Renal cortical epithelial cell (primary cell): ENCODE measurements around the gene STX4. TPM values are rescaled to one million over a fixed set of nuclear protein-coding genes. Genes with fewer than 3 reads are reported as not detected.
"Not testable (repeated sequence)": the region's sequence is repeated elsewhere in the genome, so short reads cannot be mapped to it uniquely, and the experiment has no call there.

Experiments used
- DNase-seq: peaks from one replicate; pipeline ENCODE4 v3.0.0-alpha.2; 2011; ENCODE audit warnings: low read depth
- total RNA-seq: library from RNA; depleted of rRNA; stranded (reverse); fragments of >200 nt; gene quantifications from 2 replicates; pipeline ENCODE4 v1.2.3, GENCODE V29; 2014

STX4 gene
- total RNA-seq, 1 donor from 2014 or later, result 35.0 TPM

DNA sequence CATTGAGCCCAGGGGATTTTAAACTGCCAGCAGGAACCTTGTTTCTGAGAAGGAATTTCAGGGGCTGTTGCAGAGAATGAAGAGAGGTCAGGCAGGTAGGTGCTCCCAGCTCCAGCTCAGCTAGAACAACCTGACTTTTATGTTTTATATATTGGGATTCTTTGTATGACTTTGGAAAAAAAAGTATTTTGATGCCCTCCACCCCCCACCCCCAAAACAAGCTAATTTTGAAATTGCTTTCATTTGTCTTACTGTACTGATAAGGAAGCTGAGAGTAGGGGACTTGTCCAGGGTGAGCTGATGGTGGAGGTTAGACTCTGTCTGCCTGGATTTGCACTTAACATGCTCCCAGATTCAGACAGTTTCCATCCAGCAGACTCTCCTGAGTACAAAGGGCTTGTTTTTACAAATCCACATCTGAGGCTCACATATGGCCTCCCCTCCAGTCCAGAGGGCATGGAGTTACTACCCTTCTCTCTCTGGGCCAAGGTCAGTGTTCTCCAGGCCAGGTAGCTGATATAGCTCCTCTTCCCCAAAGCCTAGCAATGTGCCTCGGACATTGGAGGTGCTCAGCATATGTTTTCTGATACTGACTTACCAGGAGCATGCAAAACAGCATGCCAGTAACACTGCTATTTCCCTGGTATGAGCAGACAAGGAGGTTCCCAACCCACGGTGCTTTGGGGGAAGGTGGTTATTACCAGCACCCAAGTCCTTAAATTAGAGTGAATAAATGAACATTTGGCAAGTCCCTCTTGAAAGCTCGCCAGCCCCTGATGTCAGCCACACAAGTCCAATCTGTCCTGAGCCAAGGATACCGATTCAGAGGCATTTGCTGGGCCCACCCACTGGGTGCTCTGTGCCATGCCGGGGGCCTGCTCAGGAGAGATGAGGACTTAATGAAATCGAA, 34.3 kb upstream of the STX4 start:
- no peak for DNase-seq

DNA sequence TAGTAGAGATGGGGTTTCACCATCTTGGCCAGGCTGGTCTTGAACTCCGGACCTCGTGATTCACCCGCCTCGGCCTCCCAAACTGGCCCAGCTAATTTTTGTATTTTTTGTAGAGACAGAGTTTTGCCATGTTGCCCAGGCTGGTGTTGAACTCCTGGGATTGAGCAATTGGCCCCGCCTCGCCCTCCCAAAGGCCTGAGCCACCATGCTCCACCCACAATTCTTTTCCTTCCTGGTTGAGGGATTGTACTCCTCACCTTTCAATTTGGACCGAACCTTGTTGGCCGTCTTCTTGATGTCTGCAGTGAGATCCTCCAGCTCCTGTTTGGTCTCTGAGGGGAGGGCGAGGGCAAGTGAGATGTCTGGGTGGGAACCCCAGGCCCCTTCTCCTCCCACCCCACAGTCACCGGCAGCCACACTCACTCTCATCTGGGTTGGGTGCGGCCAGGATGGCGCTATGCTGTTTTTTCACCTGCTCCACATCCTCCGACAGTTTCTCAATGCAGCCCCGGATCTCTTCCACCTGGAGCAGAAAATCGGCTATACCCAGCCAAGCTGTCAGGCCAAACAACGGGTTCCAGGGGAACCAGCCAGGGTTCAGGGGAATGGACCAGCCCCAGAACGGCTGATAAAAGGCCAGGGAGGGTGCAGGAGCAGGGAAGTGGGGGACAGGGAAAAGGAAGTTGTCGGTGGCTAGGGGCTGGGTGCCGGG, 32.5 kb upstream of the STX4 start:
- DNase-seq, result no peak

DNA sequence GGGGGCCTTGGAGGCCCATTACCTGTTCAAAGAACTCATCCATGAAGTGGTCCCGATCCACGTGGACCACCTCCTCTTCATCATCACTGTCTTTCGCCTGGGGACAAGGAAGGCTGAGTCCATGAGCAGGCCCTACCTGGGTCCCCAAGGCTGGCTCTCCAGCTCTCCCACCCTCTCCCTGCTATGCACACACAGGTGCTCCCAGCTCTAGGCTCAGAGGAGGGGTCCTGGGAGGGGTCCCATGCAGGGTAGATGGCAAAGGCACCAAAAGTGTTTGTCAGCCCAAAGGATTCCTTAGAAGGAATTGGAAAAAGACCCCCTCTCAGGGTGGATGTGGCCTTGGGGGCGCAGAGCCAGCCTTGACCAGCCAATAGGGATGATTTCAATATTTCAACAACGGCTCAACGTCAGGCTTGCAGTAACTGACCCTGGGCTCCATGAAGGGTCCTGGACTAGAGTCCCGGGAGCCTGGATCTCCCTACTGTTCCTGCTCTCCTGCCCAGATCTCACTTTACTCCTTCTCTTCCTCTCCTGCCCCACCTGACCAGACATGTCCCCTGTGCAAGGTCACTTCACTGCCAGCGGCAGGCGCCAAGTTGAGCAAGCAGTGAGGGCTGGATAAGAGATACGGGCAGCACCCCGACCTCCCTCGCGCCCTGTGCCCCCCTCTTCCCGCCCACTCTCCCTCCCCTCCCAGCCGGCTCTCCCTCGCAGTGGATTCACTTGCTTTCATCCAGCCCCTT, 31.7 kb upstream of the STX4 start:
- no peak for DNase-seq

DNA sequence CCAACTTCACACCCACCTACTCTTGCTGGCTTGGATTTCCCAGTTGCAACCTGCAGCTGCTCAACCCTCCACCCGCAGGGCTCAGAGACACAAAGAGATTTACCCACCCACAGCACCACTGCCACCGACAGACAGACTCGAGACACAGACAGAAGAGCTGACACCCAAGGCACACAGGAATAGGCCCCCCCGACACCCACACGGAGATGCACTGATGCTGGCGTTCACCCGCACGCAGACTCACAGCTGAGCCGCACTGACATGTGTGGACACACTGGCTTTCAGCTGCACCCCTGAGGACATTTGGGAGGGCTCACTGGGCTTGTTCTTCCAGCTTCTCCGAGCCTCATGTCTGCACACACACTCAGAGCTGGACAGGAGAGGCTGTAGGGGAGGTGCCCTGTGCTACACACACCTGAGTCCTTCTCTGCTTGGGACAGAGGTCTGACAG, 31.1 kb upstream of the STX4 start:
- DNase-seq, result no peak

DNA sequence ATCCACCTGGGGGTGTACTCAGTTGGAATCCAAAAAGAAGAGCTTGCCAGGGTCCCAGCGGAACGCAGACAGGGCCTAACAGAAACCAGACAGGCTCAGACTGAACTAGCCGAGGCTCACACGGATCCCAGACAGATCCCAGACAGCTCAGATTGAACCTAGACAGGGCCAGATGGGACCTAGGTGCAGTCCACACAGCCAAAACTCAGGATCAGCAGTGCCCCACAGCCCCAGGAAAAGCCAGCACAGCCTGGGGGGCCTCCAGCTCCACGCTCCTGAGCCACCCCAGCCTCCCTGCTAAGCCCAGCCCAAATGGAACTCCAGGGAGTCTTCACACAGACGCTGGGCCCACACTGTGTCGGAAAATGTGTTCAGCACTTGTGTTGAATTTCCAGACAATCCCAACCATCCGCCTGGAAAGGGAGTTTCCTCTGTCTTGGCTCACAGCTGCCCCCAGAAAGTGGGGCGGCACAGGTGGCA, 30.5 kb upstream of the STX4 start:
- no peak for DNase-seq

DNA sequence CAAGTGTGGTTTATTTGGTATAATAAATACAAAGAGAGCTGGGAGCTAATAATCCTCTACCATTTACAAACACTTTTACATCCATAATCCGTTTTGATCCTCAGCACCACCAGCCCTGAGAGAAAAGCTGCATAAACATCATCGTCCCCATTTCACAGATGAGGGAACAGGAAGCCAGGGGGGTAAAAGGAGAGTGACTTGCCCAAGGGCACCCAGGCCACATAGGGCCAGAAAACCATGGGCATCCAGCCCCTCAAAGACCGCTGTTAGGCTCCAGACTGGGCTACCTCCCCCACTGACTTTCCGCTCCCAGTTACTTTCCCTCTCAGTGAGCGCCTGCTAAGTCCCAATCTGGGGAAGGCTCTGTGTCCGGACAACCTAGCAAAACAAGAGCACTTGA, 29.6 kb upstream of the STX4 start:
- no peak for DNase-seq

DNA sequence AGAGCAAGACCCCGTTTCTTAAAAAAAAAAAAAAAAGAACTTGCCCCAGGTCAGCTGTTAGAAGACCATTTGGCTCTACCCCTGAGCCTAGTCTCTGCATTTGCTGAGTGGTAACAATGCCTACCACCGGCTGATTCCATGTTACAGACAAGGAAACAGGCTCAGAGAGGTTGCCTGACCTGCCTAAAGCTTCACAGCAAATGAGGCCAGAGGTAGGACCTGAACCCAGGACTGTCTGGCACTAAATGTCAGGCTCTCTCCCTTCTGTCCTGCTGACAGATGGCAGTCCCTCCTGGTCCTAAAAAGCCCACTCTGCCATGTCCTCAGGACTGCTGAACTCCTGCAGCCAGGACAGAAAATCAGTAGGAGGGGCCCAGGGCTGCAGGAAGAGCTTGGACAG, 28.7 kb upstream of the STX4 start:
- no peak for DNase-seq

DNA sequence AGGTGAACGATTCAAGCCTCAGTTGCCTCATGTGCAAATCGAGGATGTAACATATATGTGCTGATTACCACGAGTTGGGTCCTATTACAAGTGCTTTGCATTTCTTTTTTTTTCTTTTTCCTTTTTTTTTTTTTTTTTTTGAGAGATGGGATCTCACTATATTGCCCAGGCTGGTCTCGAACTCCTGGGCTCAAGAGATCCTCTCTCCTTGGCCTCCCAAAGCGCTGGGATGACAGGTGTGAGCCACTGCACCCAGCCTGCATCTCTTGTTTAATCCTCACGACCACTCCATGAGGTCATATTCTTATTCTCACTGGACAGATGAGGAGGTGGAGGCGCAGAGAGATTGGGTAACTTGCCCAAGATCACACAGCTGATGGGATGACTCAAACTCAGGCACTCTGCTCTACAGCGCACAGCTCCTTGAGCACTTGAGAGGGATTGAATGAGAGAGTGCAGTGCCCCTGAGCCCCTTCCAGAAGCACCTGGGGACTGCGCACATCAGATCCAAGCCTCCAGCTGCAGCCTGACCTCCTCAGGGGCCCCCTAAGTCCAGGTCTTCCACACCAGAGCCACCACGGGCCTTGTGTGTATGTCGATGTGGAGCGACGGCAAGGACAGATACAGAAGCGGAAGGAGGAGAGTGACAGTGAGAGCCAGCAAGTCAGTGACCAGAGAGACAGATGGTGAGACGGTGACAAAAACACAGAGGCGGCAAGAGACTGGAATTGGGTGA, 27.8 kb upstream of the STX4 start:
- DNase-seq, result no peak

DNA sequence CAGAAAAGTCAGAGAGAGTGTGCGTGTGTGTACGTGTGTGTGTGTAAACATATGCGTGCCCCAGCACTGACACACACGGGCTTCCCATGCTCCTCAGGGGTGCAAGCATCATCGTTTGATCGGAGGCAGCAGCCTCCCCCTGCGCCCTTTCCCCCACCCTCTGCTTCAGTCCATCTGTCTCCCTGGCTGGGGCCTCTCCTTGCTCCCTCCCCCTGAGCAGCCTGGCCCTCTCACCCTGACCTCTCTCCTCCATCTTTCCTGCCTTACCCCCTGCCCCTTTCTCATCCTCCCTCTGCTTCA, 27.3 kb upstream of the STX4 start:
- no peak for DNase-seq

DNA sequence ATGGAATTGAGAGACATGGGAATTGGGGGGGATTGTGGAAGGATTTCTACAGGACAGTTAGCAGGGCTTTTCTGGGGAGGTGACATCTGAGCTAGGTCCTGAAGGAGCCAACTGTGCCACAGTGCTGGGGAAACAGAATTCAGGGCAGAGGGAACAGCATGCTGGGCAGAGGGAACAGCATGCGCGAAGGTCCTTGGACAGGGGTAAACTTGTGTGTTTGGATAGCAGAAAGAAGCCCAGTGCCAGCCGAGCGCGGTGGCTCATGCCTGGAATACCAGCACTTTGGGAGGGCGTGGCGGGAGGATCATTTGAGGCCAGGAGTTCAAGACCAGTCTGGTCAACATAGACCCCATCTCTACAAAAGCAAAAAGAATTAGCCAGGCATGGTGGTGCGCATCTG, 26.8 kb upstream of the STX4 start:
- DNase-seq, result no peak

DNA sequence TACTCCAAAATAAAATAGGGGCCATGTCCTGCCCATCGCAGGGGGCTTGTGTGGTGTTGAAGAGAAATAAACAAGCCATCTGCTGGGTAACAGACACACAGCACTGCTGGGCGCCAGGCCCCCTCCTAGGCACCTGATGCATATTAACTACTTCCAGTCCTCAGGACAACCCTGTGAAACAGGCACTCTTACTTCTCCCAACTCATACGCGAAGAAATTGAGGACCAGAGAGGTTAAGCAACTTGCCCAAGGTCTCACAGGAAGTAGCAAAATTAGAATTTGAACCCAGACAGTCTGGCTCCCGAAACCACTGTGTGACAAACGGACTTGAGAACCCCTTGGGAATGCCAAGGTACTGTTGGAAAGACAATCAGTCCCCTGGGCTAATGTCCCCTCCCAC, 25.7 kb upstream of the STX4 start:
- no peak for DNase-seq

DNA sequence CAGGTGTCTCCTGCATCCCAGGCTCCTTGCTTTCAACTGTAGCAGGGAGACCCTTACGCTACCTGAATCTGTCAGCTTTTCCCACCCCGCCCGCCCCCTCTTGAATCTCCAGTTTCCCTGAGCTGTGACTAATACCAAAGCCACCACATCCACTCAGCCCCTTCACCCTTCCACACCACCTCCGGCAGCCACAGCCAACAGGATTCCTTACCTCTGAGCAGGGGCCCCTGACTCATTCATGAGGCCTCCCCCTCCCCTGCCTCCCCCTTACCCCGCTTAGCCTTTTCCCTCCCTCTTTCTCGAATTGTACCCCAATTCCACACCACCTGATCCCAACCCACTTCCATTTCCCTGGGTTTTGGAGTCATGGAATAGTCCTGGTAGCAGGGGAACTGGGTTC, 25.2 kb upstream of the STX4 start:
- peak; percentile 75 for DNase-seq

DNA sequence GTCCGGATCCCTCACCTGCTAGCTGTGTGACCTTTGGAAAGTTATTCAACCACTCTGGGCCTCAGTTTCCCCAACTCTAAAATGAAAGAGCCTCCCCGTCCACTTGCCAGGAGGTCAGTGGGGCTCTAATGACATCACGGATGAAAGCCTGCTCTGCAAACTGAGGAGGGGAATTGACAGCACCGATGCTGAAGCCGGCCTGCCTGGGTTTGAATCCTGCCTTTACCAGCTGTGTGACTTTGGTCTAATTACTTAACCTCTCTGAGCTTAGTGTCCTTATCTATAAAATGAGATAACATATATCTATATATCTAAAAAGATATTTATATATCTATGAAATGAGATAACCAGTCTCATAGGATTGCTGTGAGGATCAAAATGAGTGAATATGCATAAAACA, 24.8 kb upstream of the STX4 start:
- DNase-seq, result no peak

DNA sequence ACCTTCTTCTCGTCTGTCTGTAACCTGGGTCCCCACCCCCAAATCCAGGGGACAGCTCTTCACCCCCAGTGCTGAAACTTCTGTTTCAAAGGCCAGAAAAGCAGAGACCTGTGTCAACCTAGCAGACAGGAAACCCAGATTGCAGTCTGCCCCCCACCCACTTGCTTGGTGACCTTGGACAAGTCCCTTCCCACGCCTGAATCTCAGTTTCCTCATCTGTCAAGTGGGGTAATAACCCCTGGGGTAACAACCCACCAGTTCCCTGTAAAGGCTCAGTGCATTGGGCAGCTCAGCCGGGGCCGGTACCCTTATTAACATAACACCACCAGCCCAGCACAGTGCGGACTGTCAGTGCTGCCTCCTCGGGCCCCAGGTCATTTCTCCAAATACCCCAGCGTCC, 24.2 kb upstream of the STX4 start:
- DNase-seq, result no peak

DNA sequence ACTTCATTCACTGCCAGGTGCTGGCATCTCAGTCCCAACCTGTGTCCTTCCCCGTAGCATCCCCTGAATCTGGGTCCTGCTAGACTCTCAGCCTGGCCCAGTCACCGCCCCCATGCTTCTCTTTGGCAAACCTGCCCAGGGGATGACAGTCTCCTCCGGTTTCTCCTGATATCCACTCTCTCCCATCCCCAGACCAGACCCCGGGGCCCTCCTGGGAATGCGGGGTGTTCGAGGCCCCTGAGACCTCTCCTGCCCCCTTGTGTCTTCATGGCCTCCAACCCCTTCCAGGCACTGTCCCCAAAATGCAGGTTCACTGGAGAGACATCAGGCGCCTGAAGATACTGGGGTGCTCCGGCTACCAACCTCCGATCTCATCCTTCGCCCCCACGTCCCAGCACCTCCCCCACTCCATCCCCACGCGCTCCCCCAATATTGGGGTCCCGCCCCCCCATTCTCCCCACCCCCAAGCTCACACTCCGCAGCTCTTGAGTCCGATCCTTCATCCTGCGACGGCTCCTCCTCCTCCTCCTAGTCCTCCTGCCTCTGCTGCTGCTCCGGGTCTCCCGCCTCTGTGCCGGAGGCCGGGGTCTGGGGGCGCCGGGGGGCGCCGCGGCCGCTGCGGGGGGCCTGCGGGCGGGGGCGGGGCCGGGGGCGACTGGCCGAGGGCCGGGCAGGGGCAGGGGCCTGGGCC, 23.3 kb upstream of the STX4 start:
- DNase-seq, result no peak

DNA sequence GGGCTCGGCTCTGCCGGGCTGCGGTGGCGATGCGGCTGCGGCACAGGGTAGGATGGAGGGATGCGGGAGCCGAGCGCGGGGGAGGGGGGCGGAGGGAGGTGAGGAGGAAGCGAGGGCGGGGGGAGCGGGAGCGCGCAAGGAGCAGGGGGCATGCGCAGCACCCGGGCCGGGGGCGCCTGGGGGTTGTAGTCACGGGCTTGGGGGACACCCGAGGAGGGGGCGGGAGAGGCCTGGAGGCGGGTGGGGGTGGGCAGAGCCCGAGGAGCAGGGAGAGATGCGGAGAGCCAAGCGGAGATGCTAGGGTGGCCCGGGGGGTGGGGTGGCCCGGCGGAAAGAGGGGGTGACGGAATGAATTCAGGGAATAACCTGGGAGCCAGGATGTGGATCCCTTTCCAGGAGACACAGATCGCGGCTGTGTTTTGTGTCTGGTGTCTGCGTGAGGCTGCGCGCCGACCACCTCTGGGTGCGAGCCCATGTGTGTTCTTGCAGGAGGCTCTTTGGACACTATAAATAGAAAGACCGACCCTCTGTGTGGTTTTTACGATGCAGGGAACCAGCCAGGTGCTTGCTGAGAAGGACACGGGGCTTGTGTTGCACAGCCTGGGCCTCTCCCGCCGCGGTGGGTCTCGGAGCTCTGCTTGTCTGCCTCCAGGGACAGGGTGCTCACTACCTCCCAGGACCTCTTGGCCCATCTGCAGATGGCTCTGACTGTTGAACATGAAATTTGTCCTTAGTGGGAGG, 22.6 kb upstream of the STX4 start, which contains the start of gene STX1B:
Gene STX1B, minus strand, starts transcription at position 54 of the 741 bp plus-strand sequence. CDS start 242 bp downstream, outside the sequence.
- DNase-seq, result no peak

DNA sequence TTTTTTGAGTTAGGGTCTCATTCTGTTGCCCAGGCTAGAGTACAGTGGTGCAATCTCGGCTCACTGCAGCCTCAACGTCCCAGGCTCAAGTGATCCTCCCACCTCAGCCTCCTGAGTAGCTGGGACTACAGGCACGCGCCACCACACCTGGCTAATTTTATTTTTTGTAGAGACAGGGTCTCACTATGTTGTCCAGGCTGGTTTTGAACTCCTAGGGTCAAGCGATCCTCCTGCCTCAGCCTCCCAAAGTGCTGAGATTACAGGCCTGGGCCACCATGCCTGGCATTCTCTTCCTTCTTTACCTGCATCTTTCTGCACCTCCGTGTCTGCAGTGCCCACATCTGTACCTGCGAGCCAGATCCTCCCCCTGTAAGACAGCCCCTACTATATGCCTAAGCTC, 21.5 kb upstream of the STX4 start:
- not testable (repeated sequence) for DNase-seq

DNA sequence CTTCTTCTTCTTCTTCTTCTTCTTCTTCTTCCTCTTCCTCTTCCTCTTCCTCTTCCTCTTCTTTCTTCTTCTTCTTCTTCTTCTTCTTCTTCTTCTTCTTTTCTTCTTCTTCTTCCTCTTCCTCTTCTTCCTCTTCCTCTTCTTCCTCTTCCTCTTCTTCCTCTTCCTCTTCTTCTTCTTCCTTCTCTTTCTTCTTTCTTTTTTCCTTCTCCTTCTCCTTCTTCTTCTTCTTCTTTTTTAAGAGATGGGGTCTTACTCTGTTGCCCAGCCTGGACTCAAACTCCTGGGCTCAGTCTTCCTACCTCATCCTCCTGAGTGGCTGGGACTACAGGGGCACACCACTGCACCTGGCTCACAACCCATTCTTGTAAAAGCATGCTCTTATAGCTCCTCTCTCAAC, 20.1 kb upstream of the STX4 start:
- DNase-seq, result not testable (repeated sequence)

DNA sequence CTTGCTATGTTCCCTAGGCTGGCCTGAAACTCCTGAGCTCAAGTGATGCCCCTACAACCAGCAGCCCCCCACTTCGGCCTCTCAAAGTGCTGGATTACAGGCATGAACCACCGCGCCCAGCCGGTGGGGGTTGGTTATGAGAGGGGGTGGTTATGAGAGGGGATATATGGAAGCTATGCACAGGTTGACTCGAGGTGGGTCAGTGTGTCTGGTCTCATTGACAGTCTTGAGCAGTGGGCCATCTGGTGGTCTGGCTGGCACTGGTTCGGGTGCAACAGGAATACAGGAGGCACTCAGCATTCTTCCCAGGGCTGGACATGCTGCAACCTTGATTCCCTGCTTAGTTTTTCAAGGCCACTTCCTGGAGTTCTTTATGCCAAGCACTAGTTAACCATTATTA, 17.3 kb upstream of the STX4 start:
- DNase-seq, result peak; percentile 55

DNA sequence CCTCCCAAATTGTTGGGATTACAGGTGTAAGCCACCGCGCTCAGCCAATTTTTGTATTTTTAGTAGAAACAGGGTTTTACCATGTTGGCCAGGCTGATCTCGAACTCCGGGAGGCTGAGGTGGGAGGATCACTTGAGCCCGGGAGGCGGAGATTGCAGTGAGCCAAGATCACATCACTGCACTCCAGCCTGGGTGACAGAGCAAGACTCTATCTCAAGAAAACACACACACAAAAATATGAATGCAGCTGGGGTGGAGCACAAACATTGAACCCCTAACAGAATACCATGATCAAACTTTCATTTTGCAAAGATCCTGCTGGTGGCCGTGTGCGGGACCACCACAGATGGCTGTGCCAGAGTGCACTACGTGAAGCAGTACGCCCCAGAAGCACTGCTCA, 15.6 kb upstream of the STX4 start:
- not testable (repeated sequence) for DNase-seq
